ENCODE results near the gene ADAMTS17. TPM values are rescaled to one million over a fixed set of nuclear protein-coding genes. Genes with fewer than 3 reads are reported as not detected.

ADAMTS17 gene
- total RNA-seq, 1 donor from 2014 or later = 3.4 TPM

DNA sequence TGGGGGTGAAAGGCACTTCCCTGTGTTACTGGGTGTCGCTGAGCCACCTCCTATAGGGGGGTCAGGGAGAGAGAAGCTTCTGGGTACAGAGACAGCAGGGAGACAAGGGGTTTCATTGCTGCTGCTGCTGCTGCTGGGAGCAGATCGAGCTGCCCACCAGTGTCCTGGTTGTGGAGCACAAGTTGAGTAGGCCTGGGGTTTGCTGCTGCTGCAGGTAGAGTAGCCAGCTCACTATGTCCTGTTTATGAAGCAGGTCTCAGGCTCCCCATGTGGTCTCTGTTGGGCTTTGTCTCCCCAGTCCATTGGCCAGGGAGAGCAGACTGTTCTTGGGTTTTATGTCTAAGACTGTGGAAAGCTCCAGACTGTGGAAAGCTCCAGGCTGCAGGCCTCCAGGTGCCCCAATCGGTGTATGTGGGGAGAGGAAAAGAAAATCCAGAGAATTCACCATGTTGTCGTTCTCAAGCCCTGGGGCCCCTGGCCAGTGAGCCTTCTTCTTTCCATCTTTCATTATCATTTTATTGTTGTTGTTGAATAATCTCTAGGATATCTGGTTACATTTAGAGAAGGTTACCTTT lies 157.8 kb downstream of the ADAMTS17 start:
- no peak for DNase-seq (ENCODE audit: low spot score)
- H3K9me3 Mint-ChIP-seq (ENCODE audit: low read depth) = peaks cover 7% of the 10 kb centered on the region
- peaks cover 3% of the 10 kb centered on the region for H3K36me3 Mint-ChIP-seq (ENCODE audit: low read depth)
- TF ChIP-seq, protein P1, sequence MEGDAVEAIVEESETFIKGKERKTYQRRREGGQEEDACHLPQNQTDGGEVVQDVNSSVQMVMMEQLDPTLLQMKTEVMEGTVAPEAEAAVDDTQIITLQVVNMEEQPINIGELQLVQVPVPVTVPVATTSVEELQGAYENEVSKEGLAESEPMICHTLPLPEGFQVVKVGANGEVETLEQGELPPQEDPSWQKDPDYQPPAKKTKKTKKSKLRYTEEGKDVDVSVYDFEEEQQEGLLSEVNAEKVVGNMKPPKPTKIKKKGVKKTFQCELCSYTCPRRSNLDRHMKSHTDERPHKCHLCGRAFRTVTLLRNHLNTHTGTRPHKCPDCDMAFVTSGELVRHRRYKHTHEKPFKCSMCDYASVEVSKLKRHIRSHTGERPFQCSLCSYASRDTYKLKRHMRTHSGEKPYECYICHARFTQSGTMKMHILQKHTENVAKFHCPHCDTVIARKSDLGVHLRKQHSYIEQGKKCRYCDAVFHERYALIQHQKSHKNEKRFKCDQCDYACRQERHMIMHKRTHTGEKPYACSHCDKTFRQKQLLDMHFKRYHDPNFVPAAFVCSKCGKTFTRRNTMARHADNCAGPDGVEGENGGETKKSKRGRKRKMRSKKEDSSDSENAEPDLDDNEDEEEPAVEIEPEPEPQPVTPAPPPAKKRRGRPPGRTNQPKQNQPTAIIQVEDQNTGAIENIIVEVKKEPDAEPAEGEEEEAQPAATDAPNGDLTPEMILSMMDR (IDR thresholded peaks at IDR 0.05) = no peak
- H3K27me3 Mint-ChIP-seq (ENCODE audit: low read depth) = peaks cover 21% of the 10 kb centered on the region
- H3K4me1 Mint-ChIP-seq (ENCODE audit: low read depth) = no peaks in the 10 kb centered on the region
- no peak overlapping the region for H3K4me3 Mint-ChIP-seq (ENCODE audit: unreplicated experiment)
- no peak overlapping the region for H3K27ac Mint-ChIP-seq (ENCODE audit: unreplicated experiment)

DNA sequence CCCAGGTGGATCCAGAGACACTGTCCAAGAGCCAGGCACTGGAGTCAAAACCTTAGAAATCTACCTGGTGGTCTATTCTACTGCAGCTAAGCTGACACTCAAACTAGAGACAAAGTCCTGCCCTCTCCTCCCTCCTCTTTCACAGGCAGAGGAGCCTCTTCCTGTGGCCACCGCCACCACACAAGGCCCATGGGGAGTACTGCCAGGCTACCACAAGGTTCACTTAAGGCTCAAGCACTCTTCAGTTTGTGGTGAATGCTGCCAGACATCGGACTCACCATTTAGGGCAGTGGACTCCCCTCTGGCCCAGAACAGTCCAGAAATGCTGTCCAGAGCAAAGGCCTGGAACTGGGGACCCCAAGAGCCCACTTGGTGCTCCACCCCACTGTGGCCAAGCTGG lies 160.9 kb downstream of the ADAMTS17 start:
- no peaks in the 10 kb centered on the region for H3K4me1 Mint-ChIP-seq (ENCODE audit: low read depth)
- H3K27ac Mint-ChIP-seq (ENCODE audit: unreplicated experiment) = no peak overlapping the region
- H3K27me3 Mint-ChIP-seq (ENCODE audit: low read depth) = peaks cover 22% of the 10 kb centered on the region
- peaks cover 3% of the 10 kb centered on the region for H3K36me3 Mint-ChIP-seq (ENCODE audit: low read depth)
- H3K9me3 Mint-ChIP-seq (ENCODE audit: low read depth) = peaks cover 7% of the 10 kb centered on the region
- TF ChIP-seq, protein P1 (IDR thresholded peaks at IDR 0.05) = no peak
- DNase-seq (ENCODE audit: low spot score) = no peak
- no peak overlapping the region for H3K4me3 Mint-ChIP-seq (ENCODE audit: unreplicated experiment)

DNA sequence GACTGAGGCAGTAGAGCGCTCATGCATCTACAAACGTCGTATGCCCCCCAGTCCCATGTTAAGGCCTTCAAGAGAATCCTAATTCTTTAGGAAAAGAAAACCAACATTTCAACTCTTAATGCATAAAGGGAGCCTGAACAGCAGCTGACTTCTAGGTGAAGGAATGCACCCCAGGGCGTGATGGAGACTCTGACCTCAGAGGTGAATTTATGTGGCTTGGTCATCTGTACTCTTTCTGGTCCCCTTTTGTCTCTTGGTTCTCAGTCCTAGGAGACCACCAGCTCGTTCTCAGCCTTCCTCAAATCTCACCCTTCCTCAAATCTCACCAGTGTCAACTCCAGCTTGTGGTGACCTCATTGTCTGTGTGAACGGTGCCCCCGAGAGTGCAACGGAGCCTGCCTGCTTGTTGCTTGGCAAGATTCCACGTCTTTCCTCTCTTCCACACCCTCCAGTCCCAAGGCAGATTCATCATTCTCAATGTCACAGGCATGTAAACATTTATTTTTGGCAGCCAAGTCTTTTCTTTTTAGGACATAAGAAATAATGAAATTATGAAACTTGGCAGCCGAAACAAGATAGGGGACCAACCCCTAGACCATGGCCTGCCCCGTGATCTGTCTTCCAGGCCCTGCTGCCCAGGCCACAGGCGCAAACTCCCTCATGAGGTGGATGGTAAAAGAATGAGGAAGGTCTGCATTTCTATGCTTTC lies 166.2 kb downstream of the ADAMTS17 start:
- no peak for DNase-seq (ENCODE audit: low spot score)
- Mint-ChIP-seq H3K27me3 (ENCODE audit: low read depth) (peaks cover 13% of the 10 kb centered on the region), H3K4me3 (ENCODE audit: unreplicated experiment) (no peak overlapping the region), H3K36me3 (ENCODE audit: low read depth) (peaks cover 3% of the 10 kb centered on the region), H3K4me1 (ENCODE audit: low read depth) (peaks cover 3% of the 10 kb centered on the region), H3K9me3 (ENCODE audit: low read depth) (peaks cover 13% of the 10 kb centered on the region), H3K27ac (ENCODE audit: unreplicated experiment) (no peak overlapping the region)
- TF ChIP-seq, protein P1 (IDR thresholded peaks at IDR 0.05) = no peak

DNA sequence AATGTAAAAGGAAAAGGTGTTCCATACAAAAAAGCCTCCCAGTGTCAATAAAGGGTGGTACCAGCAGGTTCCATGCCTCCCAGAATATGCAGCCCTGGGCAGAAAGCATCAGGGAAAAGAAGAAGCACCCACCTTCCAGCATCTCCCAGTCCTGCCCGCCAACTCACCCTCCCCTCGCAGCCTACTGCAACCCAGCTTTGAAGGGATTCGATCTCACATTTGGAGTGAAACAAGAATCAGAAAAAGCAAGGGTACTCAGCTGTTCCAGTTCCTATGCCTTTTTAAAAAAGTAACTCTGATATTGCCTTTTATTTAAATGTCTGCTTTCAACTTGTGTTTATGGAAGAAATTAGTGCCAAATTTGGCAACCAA lies 166.9 kb downstream of the ADAMTS17 start:
- Mint-ChIP-seq H3K36me3 (ENCODE audit: low read depth) (peaks cover 2% of the 10 kb centered on the region), H3K27ac (ENCODE audit: unreplicated experiment) (no peak overlapping the region), H3K4me3 (ENCODE audit: unreplicated experiment) (no peak overlapping the region), H3K9me3 (ENCODE audit: low read depth) (peaks cover 7% of the 10 kb centered on the region), H3K27me3 (ENCODE audit: low read depth) (peaks cover 12% of the 10 kb centered on the region), H3K4me1 (ENCODE audit: low read depth) (peaks cover 3% of the 10 kb centered on the region)
- TF ChIP-seq, protein P1 (IDR thresholded peaks at IDR 0.05) = no peak
- no peak for DNase-seq (ENCODE audit: low spot score)

DNA sequence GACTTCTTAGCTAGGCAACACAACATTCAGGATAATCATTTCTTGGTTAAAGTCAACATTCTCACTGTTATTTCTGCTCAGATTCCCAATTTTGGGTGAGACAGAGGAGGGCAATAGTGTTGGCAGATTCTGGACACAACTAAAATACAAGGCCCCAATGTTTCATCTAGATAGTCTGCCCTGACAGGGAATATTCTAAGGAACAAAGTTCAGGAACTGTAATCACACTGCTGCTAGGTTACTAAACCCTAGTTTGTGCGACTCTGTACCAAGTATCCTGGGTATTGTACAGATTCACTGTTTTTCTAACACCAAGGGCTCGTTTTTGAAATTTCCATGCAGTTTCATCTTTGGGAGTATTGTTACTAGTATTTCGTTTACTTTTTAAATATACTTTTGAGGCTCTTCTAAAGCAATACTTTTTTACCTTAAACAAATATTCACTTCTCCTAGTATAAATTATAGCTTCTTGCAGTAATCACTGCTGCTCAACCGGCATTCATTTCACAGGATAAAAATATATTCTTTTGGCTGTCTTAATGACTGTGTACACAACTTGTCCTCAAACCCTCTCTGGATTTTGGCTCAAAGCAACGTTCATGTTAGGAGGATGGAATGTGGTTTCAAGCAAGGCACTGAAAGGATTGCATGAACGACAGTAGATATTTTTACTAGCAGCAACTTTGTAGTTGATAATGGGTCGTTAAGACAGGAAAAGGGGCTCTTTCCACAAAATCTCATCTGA lies 167.4 kb downstream of the ADAMTS17 start:
- Mint-ChIP-seq H3K27me3 (ENCODE audit: low read depth) (peaks cover 10% of the 10 kb centered on the region), H3K9me3 (ENCODE audit: low read depth) (peaks cover 6% of the 10 kb centered on the region), H3K4me3 (ENCODE audit: unreplicated experiment) (no peak overlapping the region), H3K36me3 (ENCODE audit: low read depth) (no peaks in the 10 kb centered on the region), H3K27ac (ENCODE audit: unreplicated experiment) (no peak overlapping the region), H3K4me1 (ENCODE audit: low read depth) (peaks cover 3% of the 10 kb centered on the region)
- TF ChIP-seq, protein P1 (IDR thresholded peaks at IDR 0.05) = no peak
- DNase-seq (ENCODE audit: low spot score) = no peak
